GM15510 (cell line): Measurements from ENCODE around the gene ING1.

Source experiments
- POLR2A ChIP-seq: IDR thresholded peaks from 3 replicates; pipeline ENCODE4 v1.6.1; 2011; ENCODE audit warnings: borderline replicate concordance; ENCODE audit not compliant: insufficient read length; ENCODE audit errors: extremely low read depth

ING1 gene

GRCh38 chr13:110705826-110706569 is 7.5 kb upstream of the ING1 start, which contains the start of gene CARS2:
Gene CARS2, minus strand, starts transcription at chr13:110706116. Its CDS starts 23 bp downstream, at chr13:110706093.
- peak; percentile 73 for TF ChIP-seq POLR2A

GRCh38 chr13:110706570-110707372 is 6.7 kb upstream of the ING1 start:
- no peak for TF ChIP-seq POLR2A

- TF ChIP-seq POLR2A = peak; percentile 83
Measured at GRCh38 chr13:110712081-110712848, 1.2 kb upstream of the ING1 start.

DNA sequence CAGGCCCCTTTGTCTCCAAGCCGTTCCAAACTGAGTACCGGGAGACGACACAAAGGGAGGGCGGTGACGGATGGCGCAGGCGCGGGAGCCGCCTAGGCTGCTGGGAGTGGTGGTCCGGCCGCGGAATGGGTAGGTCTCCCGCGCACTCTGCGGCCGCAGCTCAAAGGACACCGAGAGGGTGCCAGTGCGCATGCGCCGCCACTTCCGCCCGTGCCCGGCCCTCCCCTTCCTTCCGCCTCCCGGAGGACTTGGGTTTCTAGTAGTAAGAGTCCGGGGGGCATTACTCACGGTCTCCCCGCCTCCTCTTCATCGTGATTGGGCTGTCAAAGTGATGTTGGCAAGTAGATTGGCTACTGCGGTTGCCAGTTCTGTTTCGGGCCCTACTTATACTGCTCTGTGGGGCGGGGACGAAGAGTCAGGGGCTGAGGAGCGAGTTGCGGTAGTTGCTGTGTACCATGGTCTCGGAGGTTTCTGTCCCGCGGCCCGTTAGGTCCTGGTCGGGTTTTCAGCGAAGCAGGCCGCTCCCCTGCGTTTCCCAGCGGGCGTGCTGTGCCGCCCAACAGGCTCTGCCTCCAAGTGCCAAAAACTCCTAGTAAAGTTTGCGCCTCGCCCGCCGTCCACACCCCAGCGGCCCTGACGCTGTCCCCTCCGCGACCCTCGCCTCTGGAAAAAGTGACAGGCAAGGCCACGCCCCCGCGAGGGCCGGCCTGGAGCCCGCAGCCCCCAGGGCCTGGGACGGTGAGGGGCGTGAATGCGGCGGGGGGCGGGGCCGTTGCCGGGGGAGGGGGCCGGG is 455 bp upstream of the ING1 start:
- peak; percentile 99 for TF ChIP-seq POLR2A

- no peak for TF ChIP-seq POLR2A
Measured at GRCh38 chr13:110713981-110714796, 689 bp downstream of the ING1 start.

GRCh38 chr13:110714797-110715394 is 1.4 kb downstream of the ING1 start:
- peak; percentile 100 for TF ChIP-seq POLR2A

DNA sequence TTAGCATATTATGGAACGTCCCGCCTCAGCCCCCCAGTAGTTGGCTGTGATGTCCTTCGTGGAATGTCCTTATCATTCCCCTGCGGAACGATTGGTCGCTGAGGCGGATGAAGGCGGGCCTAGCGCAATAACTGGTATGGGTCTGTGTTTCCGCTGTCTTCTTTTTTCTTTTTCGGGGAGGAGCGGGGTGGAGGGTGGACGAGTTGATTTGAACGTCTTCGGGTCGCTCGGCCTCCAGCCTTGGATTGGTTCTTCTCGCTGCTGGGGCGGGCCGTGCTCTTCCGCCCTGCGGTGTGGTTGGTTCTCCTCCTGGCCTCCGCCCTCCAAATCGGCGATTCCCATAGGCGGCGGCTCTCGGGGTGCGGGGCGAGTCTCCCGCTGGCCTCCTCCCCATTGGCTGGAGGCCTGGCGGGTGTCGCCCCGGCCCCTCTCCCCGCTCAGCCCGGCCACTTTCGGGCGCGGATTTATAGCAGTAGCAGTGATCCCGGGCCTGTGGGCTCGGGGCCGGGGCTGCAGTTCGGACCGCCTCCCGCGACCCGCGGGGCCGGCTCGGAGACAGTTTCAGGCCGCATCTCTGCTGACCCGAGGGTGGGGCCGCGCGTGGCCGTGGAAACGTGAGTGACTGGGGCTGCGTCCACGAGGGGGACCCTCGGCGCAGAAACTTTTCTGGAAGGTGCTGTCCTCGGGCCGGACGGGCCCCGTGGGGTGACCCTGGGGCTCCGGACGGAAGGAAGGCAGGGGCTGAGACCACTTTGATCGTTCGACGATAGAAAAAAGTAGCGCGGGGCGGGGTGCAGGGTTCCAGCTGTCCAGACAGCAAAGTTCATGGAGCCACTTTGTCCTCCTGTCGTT is 2.1 kb downstream of the ING1 start:
- peak; percentile 68 for TF ChIP-seq POLR2A

DNA sequence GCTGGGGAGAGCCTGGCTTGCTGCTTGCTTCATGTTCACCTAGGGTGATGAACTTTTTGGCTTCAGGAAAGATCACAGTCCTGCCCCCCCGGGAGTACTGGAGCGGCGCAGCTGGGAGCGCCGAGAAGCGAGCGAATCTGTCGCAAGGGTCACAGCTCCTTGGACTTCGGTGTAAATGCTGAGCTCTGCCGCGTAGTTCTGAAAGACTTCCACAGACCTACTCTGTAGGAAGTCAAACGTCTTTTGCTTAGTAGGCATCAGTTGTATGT is 2.7 kb downstream of the ING1 start:
- no peak for TF ChIP-seq POLR2A

DNA sequence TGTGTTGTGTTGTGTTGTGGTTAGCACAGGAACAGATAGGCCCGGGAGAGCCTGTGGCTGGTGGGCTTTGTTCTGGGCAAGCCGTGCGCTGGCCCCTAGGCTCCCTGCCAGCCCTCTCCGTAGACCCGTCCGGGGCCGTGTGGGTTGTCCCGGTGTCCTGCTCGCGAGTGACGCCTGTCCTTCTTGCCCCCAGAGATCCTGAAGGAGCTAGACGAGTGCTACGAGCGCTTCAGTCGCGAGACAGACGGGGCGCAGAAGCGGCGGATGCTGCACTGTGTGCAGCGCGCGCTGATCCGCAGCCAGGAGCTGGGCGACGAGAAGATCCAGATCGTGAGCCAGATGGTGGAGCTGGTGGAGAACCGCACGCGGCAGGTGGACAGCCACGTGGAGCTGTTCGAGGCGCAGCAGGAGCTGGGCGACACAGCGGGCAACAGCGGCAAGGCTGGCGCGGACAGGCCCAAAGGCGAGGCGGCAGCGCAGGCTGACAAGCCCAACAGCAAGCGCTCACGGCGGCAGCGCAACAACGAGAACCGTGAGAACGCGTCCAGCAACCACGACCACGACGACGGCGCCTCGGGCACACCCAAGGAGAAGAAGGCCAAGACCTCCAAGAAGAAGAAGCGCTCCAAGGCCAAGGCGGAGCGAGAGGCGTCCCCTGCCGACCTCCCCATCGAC is 5.7 kb downstream of the ING1 start:
- TF ChIP-seq POLR2A = no peak

GRCh38 chr13:110722971-110723370 is 9.5 kb downstream of the ING1 start:
- TF ChIP-seq POLR2A = no peak

- TF ChIP-seq POLR2A = no peak
Measured at GRCh38 chr13:110723598-110723997, 10.1 kb downstream of the ING1 start.

DNA sequence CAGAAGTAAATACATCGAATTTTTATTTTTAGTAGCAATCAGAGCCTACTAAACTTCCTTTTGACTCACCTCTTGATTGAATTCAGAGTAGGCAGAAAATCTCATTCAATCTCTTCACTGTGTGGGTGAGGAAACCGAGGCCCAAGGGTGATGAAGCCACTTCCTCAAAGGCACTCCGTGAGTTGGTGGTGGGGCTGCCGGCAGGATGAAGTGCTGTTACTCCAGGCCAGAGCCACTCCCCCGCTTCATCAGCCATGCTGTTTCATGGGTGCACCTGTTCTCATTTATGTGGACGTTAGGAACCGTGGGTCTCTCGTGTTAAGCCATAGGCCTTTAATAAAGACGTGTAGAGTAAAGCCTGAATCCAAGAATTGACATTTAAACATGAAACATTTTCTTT is 13.2 kb downstream of the ING1 start:
- no peak for TF ChIP-seq POLR2A

GRCh38 chr13:110731072-110731471 is 17.6 kb downstream of the ING1 start:
- TF ChIP-seq POLR2A = no peak

DNA sequence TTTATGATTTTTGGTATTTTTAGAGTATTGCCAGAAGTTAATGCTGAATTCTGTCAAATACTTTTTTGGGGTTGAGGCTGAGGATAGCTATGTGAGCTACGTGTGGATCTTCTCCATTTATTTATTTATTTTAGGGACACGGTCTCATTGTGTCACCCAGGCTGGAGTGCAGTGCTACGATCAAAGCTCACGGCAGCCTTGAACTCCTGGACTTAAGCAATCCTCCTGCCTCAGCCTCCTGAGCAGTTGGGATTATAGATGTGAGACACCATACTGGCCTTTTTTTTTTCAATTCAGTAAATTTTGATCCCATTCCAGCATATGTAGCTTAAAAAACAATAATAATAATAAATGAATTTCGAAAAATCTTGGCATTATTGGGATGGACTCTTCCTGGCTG is 21.1 kb downstream of the ING1 start:
- TF ChIP-seq POLR2A = no peak
